ENCODE measurements around the gene CSNK2A1.

- TF ChIP-seq EZH2 (IDR thresholded peaks at IDR 0.05; ENCODE audit: borderline replicate concordance, insufficient read depth, low read depth, low read length, poor library complexity, severe bottlenecking), result no peak
- TF ChIP-seq CTCF (IDR thresholded peaks at IDR 0.05), result no peak
Observed at GRCh38 chr20:444862-445426, 98.6 kb downstream of the CSNK2A1 start.
